ENCODE measurements around the gene MAP6.
"Not testable (repeated sequence)": the region's sequence is repeated elsewhere in the genome, so short reads cannot be mapped to it uniquely, and the experiment has no call there.

The MAP6 gene

DNA sequence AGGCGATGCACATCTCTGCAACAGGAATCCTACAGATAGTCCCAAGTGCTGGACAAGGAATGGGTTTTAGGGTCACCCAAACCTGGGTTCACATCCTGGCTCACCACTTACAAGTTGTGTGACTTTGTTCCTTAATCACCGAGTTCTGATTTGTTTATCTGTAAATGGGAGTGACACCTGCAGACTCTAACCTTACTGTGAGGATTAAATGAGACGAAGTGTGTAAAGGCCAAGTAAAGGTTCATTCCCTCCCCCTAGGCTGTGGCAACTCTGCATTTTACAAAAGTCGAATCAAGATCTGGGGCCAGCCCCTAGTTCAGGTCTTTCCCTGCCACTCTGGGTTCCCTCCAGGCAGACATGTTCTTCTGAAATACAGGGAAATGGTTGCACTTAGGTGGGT lies 71.9 kb downstream of the MAP6 start:
- intact Hi-C loops (cut with DNase I), result no loop called here
- peak in 1 of 10 donors; percentile 12 for DNase-seq

DNA sequence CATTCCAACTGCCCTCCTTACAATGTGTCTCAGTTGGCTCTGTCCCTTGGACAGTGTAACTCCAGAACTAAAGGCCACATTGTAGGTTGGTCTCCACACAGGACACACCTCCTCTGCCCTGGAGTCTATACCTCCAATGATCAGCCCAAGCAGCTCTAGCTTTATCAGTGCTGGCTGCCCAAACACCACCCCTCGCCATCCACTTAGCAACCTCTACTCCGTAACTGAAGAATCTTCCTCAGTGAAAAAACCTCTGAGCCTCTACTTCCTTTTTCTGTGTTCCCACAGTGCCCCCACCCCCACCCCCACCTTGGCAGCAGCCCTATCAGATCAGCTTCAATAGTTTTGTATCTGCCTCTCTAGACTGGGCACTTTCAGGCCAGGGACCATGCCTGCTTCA lies 73.4 kb downstream of the MAP6 start:
- intact Hi-C loops (cut with DNase I), result no loop called here
- peak in 1 of 10 donors; percentile 8 for DNase-seq

DNA sequence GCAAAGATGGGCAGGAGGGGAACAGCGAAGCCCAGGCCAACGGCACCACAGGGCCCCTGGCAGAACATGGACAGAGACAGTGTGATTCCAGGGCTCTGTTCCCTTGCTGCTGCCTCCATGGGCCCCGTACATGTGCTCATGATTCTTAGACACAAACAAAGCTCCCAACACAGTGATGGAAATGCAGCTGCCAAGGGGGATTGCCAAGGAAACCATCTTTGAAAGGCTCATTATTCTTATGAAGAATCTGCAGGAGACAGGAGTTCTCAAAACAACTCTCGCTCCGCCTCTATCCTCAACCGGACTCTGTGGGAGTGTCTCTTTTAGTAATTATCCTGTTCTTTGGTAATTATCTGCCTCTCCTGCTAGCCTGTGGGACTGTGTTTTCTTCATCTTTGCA lies 74.6 kb downstream of the MAP6 start:
- intact Hi-C loops (cut with DNase I), result no loop called here
- DNase-seq, result peak in 1 of 10 donors; percentile 61

DNA sequence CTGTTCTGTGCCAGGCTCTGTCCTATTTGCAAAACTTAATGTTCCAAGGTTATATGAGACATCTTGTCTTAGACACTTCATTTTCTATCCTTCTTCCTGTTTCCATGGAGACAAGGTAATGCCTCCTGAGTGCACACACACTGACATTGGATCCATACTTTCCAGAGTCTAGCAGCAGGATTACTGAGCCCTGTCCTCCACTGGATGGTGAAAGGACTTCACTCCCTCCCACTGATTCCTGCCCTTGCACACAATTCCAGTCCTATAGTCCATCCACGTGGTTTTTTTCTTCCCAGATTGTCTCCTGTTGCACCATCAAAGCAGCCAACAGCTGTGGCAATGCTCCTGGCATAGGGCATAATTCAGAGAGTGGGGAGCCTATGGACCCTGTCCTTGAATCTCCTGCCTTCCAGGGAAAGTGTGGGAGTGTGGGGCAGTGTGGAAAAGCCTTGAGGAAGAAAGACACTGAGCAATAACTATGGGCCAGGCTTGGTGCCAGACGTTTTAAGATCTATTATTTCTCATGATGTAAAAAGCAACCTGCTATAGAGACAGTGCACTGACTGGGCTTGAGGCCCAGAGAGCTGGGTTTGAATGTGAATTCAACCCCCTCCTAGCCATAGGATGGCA lies 75.4 kb downstream of the MAP6 start:
- DNase-seq, result peak in 1 of 10 donors; percentile 13
- intact Hi-C loops (cut with DNase I), result no loop called here

DNA sequence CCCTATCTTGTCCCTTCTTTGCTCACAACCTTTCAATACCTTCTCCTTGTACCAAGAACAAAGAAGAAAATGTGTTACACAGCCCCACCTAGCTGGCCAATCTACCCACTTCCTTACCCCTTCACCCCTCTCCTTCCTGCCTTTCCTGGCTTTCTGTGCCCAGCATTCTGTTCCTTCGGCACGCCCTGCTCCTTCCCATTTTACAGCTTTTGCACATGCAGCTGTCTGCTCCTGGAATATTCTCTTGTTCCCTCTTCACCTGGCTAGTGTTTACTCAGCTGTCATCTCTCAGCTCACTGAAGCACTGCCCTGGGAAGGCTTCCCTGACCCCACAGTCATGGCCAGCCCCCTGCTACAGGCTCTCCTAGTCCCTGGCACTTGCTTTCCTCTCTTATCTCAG lies 76.1 kb downstream of the MAP6 start:
- peak in 1 of 10 donors; percentile 12 for DNase-seq
- intact Hi-C loops (cut with DNase I), result no loop called here

DNA sequence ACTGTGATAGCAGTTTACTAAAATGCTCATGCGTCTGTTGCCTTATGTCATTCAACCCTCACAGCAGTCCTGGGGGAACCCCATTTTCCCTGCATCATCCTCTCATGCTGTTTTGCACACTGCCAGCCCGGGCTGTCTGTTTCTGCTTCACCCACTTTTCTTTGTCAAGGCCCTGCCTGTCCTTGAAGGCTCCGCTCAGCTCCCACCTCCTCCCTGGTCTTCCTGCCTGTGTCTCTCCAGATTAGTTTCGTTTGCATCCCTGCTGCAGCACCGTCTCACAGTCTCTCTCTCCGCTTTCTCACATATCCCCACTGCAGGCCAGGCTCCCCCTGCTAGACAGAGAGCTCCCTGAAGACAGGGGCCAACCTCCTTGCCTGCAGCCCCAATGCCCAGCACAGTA lies 76.9 kb downstream of the MAP6 start:
- intact Hi-C loops (cut with DNase I), result no loop called here
- DNase-seq, result peak in 1 of 10 donors; percentile 56

DNA sequence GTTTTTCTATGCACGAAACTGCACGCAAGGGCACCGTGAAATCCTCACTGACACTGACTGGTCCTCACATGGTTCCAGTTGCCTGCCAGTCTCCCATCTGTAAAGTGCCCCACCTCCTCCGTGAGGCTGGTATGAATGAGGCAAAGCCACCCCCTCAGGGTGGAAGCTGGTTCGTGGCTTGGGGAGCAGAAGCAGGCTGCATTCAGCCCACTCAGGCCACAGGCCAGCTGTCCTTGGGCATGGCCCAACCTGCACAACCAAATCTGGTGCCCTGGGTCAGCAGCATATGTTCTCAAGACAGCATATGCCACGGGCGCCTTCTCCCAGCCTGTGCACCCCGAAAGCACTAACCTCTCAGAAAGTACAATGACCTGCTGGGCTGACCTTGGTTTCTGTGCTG lies 77.5 kb downstream of the MAP6 start:
- DNase-seq, result peak in 1 of 10 donors; percentile 61
- intact Hi-C loops (cut with DNase I), result no loop called here

DNA sequence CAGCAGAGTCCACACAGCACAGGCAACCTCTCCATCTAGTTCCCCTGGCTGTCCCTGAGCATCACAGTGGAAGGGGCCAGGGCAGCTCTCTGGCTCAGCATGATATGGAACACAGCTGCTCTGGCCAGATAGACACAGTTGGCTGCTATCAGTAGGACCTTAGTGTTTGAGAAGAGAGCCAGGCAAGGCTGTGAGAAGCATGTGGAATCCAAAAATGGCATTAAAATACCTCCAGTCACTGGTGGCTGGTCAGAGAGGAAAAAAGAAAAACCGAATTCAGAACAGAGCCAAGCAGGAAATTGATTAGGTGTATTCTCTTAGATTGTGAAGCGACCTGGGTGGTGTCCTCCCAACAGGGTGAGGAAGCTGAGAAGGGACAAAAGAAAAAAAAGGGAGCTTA lies 78.9 kb downstream of the MAP6 start:
- peak in 1 of 10 donors; percentile 59 for DNase-seq
- intact Hi-C loops (cut with DNase I), result no loop called here

DNA sequence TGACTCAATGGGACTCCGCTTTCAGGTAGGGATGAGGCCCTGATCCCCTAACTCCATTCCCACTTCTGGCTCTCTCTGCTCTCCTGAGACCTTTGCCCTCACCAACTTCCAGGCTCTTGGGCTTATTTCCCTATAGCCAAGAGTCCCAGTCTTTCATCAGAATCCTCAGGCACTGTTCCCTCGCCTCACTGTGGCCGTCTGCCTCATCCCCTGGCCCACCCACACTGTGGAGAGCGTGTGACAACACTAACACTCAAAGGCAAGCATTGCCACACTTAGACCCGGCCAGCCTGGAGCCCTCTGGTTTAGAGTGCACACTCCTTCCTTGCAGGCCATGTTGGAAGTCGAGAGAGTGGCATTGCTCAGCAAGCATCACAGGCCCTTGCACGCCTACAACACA lies 79.8 kb downstream of the MAP6 start:
- intact Hi-C loops (cut with DNase I), result no loop called here
- DNase-seq, result peak in 1 of 10 donors; percentile 53

DNA sequence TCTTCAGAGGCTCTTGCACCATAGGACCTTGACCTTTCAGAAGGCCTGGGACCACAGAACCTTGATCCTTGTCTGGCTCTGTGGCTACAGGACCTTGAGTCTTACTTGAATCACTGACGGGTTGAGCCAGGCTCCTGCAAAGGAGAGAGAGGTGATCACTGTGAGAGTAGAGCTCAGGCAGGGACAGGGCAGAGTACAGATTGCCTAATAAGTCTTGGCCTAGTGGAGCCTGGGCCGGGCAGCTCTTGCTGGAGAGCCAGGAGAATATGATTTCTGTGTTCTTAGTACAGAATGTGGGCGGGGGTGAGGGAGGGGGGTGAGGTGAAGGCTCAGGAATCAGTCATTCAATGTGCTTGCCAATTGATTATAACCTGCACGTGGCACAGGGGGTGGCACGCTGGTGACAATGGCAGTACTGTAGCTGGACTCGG lies 80.8 kb downstream of the MAP6 start:
- DNase-seq, result peak in 1 of 10 donors; percentile 10
- intact Hi-C loops (cut with DNase I), result no loop called here

DNA sequence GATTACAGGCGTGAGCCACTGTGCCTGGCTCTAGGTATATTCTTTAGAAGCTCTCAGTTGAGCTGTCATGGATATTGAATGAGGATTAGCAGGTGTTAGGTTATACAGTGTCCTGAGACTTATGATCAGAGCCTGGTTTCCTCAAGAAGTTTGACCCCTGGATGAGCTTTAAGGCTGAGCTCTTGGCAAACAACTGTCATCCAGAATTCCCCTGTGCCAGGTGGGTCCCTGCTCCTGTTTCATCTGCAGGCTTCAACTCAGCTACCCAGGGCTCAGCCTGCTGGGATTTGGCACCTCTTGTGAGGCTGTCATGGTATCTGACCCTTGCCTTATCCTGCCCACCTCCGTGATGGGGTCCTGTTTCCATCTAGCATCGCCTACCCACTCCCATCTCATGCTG lies 82.4 kb downstream of the MAP6 start:
- DNase-seq, result peak in 1 of 10 donors; percentile 49
- intact Hi-C loops (cut with DNase I), result no loop called here

DNA sequence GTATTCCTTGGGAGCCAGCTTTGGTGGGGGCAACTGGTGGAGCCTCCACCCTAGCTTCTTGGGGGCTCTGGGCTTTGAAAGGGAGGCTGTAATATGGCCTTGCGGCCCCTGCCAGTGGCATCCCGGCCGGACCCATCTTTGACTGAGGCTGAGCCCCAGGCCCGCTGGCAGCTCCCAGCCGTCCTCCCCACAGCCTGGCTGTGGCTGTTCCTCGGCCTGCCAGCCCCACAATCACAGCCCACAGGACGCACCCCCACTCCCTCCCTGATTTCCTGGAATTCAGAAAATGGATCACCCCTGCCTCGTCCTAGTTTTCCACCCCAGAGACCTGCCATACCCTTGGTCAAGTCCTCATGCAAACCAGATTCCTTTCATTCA lies 83.6 kb downstream of the MAP6 start:
- DNase-seq, result peak in 1 of 10 donors; percentile 77
- intact Hi-C loops (cut with DNase I), result no loop called here

DNA sequence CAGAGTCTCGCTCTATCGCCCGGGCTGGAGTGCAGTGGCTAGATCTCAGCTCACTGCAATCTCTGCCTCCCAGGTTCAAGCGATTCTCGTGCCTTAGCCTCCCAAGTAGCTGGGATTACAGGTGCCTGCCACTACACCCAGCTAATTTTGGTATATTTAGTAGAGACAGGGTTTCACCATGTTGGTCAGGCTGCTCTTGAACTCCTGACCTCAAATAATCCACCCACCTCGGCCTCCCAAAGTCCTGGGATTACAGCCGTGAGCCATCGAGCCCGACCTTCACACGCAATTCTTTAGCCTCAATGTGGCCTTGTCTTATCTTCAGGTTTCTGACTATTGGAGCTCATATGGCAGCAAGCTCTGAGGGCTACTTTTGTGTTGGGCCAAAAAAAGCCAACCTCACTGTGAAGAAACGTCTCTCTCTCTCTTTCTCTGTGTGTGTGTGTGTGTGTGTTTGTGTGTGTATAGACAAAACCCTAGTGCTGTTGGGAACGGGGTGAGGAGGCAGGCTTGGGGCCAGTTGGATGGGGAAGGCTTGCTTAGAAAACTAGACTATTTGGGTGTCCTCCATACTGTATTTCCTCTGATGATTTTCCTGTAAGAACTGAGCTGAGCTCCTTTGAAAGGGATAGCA lies 84.1 kb downstream of the MAP6 start:
- intact Hi-C loops (cut with DNase I), result not testable (repeated sequence)
- DNase-seq, result peak in 1 of 10 donors; percentile 31

DNA sequence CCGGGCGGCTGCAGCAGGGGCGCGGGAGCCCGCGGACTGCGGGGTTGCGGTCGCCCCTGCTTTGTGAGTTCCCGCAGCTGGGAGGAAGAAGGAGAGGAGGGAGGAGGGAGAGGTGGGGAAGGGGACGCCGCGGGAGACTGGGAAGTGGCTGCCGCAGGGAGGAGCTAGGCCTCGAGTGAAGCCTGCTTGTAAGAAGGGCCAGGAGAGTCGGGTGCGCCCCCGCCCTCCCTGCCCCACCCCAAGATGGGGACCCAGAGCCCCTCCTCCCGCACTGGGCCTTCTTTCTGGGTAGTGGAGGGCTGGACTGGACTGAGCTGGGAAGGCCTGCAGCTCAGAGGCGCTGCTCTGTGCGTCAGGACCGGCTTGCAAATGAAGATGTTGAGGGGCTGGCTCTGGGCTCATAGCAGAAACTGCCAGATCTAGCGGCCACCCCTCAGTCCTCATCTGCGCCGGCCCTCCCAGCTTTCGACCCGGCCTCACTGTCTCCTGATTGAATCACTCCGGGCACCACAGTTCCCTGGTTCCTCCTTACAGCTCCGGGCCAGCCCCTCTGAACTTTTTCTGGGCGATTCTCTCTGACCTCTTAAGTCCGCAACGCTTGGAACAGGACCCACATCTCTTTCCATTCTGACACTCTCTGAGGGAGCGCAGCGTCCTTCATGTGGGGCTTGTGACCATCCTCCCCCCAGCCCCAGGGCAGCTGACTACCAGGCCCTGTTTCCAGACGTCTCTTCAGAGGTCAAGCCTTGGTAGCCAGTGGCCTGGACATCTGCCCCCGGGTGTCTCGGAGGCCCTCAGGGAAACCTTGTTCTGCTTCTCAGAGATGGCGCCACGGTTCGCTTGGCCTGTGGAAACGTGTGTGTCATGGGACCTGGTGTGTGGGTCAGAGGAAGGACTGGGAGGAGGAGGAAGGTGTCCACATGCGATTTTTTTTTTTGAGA lies 84.8 kb downstream of the MAP6 start:
- DNase-seq, result peak; percentile 49 to 93 (median 66)
- intact Hi-C loops (cut with DNase I), result loop anchor here (2.0 kb wide), 1 partner anchor 85 kb away; the partner anchor contains the start of gene MAP6

DNA sequence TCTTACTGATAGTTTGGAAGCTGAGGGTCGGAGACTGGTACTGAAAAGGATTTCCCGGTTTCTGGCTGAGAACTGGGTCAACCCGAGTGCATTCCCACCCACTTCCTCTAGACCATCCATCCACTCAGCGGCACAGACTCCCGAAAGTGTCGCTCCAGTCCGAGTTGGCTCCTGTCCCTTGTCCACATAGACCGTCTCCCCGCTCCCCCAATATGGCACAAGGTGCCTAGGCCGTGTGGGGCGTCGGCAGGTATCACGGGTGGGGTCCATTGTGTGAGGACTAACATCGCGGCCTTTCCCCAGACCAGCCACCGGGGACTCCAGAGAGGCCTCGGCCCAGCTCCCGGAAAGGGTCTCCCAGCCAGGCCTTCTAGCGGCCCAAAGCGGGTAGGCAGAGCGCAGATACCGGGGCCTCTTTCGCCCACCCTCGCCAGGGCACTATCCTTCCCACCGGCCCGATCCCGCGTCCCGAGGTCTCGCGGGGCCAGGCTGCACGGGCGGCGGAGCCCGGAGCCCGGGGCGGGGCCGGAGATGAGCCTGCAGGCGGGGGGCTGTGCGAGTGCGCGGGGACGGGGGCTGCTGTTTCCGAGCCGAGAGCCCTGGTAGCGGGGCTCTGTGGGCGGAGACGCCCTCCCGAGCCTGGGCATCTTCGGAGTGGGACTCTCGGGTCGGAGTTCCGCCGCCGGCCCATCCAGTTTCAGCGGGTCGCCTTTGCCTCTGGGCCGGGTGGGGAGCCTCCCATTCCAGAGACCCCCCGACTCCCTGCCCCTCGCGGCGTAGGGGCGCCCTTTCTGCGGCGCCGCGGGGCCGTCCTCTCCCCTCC lies 85.7 kb downstream of the MAP6 start:
- intact Hi-C loops (cut with DNase I), result loop anchor here (2.0 kb wide), 1 partner anchor 86 kb away; the partner anchor contains the start of gene MAP6
- DNase-seq, result peak; percentile 40 to 92 (median 60)

DNA sequence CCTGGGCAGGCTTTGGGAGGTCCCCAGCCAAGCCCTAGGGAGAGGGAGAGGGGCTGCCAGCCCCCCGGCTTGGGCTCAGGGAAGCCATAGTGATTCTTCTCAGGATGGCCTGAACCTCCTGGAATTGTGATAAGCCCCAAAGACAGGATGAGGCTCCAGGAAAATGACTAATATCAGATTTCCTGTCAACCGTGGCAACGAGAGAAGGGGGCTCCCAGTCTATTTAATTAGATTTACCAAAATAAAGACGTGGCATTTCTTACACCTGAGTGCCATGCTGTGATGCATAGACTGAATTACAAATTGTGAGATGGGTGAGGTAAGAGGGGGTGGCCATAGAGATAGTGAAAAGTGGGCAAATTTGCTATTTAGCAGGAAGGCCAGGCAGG lies 86.3 kb downstream of the MAP6 start:
- intact Hi-C loops (cut with DNase I), result loop anchor here (2.0 kb wide), 1 partner anchor 86 kb away; the partner anchor contains the start of gene MAP6
- no peak for DNase-seq

DNA sequence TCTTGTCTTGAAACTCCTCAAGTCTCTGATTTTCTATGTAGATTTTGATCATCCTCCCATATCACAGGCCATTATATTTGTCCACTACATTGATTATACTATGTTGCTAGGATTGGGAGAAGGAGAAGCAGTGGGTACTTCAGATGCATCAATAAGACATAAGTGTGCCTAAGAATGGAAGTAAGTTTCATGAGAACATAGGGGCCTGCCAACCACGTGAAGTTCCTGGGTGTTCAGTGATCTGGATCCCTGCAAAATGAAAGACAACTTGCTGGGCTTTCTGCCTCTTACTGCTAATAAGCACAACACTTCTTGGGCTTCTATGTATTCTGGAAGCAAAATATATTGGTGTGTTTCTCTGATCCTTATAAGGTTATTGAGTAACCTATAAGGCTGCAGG lies 89.0 kb downstream of the MAP6 start:
- intact Hi-C loops (cut with DNase I), result no loop called here
- no peak for DNase-seq

DNA sequence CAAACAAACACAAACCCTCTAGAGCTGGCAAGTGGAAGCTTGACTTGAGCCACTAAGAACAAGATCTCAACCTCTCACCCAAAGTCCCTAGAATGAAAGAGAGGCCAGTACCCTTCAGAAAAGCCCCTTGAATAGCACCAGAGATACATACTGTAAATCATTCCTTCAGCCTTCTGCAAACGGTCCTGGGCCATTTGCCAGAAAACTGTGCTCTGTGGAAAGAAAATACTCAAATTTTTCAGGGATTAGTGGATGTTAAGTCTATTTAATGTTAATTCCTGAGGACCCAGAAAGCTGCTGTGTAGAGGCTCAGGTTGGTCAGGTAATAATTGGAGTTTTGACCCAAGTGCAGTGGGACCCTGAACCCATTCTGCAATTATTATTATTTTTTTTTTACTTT lies 89.9 kb downstream of the MAP6 start:
- no peak for DNase-seq
- intact Hi-C loops (cut with DNase I), result no loop called here

DNA sequence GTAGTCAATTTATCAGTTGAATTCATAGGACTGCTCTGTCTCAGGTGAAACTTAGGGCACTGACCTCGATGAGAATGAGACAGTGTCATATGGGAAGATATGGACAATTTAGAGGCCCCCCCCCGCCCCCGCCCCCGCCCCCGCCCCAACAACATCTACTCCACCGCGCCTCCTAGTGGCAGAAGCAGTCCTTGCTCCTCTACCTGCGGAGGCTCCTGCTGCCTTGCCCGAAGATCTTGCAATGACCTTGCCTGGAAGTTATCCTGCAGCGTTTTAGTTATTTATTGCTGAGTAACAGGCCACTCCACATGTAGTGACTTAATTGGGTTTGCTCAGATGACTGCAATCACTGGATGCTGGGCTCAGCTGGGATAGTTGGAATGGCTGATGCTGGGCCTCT lies 91.6 kb downstream of the MAP6 start:
- peak in 5 of 10 donors; percentile 41 to 81 (median 66) for DNase-seq
- intact Hi-C loops (cut with DNase I), result loop anchor here (1.0 kb wide), 1 partner anchor 30 kb away; no protein-coding TSS in a partner anchor

DNA sequence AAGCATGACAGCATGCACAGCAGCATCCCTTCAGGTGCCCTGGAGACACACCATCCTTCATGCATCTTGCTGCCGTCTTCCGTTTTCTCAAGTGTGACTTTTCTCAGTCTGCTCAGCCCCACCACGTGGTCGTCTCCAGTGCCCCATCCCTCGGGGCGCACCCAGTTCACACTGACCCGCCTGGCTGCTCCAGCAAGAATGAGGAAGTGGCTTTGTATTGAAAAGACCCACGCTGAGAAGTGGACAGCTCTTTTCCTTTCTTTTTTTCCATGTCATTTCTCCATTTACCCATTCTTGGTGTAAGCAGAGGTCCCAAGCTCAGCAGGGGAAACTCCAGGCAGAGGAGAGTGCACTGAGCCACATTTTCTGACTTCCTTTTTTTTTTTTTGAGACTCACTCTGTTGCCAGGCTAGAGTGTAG lies 92.3 kb downstream of the MAP6 start:
- intact Hi-C loops (cut with DNase I), result no loop called here
- DNase-seq, result no peak

Data from posterior cingulate gyrus (tissue), 11 donors.